ENCODE results near the gene NDUFAB1. TPM values are rescaled to one million over a fixed set of nuclear protein-coding genes. Genes with fewer than 3 reads are reported as not detected.
"Not testable (repeated sequence)": the region's sequence is repeated elsewhere in the genome, so short reads cannot be mapped to it uniquely, and the experiment has no call there.

Gene NDUFAB1
- total RNA-seq, 1 donor from 2014 or later: 577 TPM

DNA sequence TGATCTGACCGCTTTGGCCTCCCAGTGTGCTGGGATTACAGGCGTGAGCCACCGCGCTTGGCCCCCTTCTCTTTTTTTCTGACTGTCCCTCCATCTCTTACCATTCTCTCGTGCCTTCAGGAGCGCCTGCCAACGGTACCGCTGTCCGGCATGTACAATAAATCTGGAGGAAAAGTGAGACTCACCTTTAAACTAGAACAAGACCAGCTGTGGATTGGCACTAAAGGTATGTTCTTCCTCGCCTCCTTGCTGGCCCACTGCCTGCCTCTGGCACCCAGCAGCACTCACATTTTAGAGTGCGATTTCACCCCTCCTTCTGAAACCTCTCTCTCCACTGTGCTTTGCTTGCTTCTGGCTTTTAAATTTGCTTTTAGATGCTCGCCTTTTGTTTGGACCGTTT is 33.6 kb downstream of the NDUFAB1 start:
- intact Hi-C loops (cut with DNase I): no loop called here
- no peak for DNase-seq (ENCODE audit: missing footprints)

DNA sequence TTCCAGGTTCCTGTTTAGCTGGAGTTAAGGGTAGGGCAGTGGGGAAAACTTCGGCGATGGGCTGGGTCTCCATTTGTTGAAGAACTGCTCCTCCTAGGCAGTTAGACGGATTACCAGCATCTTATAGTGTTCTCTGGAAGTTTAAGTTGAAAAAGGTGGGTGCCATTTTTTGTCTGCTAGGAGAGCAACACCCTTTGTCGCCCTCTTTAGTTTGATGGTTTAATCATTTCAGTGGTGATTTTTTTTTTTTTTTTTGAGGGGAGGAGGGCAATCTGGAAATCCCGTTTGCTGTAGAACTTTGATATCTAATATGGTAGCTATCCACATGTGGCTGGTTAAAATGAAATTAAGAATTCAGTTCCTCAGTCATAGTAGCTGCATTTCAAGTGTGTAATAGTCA is 34.5 kb downstream of the NDUFAB1 start:
- DNase-seq (ENCODE audit: missing footprints) (no peak), ATAC-seq (no peak)
- intact Hi-C loops (cut with DNase I): no loop called here

More for the DNA sequence above, 33.6 kb downstream of the NDUFAB1 start:
- ATAC-seq: no peak

DNA sequence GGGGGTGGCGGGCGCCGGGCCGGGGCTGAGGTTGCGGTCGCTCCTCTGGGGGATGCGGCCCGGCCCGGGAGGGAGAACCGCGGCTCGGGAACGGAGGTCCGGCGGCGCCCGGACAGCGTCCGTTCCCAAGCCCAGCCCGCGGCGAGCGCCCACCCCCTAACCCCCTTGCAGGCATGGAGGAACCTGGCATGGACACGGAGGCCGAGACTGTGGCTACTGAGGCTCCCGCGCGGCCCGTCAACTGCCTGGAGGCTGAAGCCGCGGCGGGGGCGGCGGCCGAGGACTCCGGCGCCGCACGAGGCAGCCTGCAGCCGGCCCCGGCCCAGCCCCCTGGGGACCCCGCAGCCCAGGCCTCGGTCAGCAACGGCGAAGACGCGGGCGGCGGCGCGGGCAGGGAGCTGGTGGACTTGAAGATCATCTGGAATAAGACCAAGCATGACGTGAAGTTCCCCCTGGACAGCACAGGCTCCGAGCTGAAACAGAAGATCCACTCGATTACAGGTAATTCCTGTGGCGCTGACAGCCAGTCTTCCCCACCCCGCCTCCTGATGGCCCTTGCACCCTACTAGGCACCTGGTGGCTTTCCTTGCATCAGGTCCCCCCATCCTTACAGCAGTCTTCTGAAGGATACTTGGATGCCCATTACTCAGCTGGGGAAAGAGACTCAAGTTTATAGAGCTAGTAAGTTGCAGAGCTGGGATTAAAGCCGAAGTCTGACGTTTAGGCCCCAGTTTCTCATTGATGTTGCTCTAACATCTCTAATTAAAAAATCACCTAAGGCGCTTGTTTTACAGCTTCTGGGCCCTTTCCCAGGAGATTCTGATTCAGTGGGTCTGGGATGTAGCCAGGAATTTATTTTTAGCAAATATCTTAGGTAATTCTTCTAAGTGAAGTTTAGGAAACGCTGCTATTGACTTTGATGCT is 38.1 kb downstream of the NDUFAB1 start:
- intact Hi-C loops (cut with DNase I): loop anchor here (1.0 to 2.0 kb wide), 4 partner anchors 39 to 105 kb away; partner anchors contain the start of genes COG7, DCTN5, GGA2 and NDUFAB1
- DNase-seq (ENCODE audit: missing footprints) (peak; percentile 75), ATAC-seq (peak; percentile 1)

DNA sequence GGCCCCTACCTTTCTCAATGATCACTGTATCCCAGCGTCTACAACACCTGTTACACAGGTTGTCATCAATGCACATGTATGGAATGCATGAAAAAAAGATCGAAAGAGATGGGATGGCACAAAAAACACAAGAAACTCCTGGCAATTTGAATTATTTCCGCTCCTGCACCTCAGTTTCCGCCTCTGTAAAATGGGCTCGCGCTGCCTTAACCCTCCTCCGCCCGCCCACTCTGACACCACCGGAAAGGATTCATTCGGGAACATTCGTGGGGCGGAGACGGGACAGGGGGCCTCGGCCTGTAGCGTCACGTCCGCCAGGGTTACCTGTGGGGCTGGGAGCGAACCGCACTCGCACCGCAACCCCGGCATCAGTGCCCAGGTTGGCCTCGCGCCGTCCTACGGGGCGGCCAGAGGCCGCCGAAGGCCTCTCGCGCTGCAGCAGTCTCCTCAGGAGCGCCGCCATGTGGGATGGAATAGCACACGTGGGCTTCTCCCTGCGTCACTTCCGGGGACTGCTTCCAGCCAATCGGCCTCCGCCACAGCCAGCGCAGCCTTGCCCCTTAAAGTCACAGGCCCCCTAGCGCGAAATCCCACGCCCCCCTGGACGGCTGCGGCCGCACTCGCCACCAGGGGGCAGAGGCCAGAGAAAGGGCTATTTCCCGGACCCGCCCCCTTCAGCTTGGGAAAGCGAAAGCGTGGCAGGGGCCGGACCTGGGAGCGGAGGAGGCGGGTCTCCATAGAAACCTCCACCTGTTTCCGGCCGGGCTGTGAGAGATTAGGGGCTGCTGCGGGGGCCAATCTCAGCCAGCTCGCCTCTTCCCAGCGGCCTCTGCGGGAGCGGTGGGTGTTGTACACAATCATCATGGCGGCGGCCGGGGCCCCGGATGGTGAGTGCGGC is 39.0 kb downstream of the NDUFAB1 start, which contains the start of the genes EARS2 and UBFD1:
EARS2 (minus strand) TSS at position 470 of the 898 bp plus-strand sequence; CDS start at position 463, 7 bp downstream.
UBFD1 (plus strand) TSS at position 847 of the 898 bp plus-strand sequence; CDS start at position 863, 16 bp downstream.
- ATAC-seq (peak; percentile 96), DNase-seq (ENCODE audit: missing footprints) (peak; percentile 98)
- intact Hi-C loops (cut with DNase I): loop anchor here (1.0 to 2.0 kb wide), 4 partner anchors 40 to 104 kb away; partner anchors contain the start of genes COG7, DCTN5, GGA2 and NDUFAB1

DNA sequence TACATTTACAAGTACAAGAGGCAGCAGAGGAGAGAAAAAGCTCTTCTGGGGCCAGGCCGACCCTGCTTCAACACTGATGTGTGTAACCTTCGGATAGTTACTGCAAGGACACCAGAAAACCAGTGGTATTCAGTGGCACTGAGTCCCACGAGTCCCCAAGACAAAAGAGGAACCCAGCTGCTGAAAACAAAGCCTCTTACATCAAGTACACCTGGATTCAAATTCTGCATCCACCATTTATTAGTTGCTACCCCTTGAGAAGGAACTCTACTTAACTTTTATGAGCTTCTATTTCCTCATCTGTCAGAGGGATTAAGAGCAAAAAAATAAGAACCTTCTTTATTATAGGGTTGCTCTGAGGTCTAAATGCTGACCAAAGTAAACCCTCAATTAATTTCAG is 41.6 kb downstream of the NDUFAB1 start:
- DNase-seq (ENCODE audit: missing footprints) (no peak), ATAC-seq (no peak)
- intact Hi-C loops (cut with DNase I): no loop called here

DNA sequence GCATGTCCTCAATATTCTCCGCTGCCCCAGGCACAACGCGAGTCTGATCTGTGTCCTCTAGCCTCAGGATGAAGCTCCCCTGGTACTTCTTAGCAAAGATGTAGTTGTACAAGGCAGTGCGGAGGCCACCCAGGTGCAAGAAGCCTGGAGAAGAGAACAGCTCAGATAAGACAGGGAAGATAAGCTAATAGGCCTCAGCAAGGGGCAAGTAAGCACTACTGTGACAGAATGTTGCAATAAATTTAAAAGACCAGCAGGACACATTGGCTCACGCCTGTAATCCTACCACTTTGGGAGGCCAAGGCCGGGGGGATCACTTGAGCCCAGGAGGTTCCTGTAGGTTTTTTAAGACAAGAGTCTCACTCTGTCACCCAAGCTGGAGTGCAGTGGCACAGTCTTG is 44.0 kb downstream of the NDUFAB1 start:
- no peak for ATAC-seq
- DNase-seq (ENCODE audit: missing footprints): no peak
- intact Hi-C loops (cut with DNase I): no loop called here

DNA sequence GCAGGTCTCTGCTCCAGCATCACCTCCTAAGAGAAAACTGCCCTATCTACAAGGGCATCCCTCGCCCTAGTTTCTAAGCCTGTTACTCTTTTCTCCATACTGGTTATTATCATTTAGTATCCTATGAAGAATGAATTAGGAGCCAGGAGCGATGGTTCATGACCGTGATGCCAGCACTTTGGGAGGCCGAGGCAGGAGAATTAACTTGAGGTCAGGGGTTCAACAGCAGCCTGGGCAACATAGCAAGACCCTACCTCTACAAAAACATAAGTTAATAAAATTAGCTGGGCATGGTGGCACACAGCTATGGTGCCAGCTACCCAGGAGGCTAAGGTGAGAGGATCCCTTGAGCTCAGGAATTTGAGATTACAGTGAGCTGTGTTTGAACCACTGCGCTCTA is 46.2 kb downstream of the NDUFAB1 start:
- intact Hi-C loops (cut with DNase I): no loop called here
- no peak for ATAC-seq
- DNase-seq (ENCODE audit: missing footprints): no peak

DNA sequence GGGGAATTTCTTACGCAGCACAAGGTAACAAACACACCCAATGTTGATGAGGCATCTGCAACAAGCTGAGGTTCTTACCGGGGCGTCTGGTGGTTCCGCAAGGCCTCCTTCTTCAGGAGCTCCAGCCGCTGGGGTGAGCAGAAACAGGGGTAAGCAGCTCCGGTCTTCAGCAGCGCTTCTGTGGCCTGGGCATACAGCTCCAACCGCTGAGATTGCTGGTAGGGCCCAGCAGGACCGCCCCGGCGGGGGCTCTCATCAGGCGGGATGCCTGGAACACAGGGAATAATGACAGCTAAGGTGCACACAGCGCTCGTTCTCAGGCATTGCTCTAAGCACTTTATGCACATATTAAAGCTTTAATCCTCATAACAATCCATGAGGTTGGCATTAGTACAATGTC is 51.7 kb downstream of the NDUFAB1 start:
- ATAC-seq: no peak
- DNase-seq (ENCODE audit: missing footprints): no peak
- intact Hi-C loops (cut with DNase I): no loop called here

DNA sequence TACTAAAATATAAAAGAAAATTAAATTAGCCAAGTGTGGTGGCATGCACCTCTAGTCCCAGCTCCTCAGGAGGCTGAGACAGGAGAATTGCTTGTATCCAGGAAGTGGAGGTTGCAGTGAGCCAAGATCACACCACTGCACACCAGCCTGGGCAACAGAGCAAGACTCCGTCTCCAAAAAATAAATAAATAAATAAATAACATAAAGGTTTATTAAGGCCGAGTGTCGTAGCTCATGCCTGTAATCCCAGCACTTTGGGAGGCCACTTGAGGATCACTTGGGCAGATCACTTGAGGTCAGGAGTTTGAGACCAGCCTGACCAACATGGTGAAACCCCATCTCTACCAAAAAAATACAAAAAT is 55.3 kb downstream of the NDUFAB1 start:
- ATAC-seq; intact Hi-C loops (cut with DNase I); DNase-seq (ENCODE audit: missing footprints): not testable (repeated sequence)

DNA sequence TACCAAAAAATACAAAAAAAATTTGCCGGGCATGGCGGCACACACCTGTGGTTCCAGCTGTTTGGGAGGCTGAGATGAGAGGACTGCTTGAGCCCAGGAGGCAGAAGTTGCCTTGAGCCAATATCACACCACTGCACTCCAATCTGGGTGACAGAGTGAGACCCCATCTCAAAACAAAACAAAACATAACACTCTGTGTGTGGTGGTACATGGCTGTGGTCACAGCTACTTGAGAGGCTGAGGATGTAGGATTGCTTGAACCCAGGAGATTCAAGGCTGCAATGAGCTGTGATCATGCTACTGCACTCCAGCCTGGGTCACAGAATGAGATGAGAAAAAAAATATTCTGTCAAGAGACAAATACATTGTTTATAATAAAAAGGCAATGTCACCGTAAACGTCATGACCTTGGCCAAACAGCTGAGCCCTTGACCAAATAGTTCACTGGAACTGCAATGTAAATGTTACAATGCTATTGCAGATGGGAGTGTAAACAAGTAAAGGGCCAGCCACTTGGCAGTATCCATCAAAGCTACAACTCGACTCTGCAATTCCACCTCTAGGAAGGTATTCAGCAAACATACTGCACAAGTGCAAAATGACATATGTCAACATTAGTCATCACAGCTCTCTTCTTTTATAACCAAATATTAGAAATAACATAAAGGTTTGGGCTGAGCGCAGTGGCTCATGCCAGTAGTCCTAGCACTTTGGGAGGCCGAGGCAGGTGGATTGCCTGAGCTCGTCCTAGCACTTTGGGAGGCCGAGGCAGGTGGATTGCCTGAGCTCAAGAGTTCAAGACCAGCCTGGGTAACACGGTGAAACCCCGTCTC is 55.9 kb downstream of the NDUFAB1 start:
- intact Hi-C loops (cut with DNase I): no loop called here
- DNase-seq (ENCODE audit: missing footprints) (no peak), ATAC-seq (no peak)

DNA sequence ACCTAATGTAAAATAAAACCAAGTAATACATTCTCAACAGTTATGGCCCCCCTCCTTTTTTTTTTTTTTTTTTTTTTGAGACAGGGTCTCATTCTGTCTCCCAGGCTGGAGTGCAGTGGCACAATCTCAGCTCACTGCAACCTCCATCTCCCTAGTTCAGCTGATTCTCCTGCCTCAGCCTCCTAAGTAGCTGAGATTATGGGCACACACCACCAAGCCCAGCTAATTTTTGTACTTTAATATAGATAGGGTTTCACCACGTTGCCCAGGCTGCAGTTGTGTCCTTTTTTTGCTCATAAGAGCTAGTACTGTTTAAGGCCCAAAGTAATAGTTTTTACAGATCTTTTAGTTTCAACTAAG is 57.2 kb downstream of the NDUFAB1 start:
- no peak for ATAC-seq
- intact Hi-C loops (cut with DNase I): no loop called here
- DNase-seq (ENCODE audit: missing footprints): no peak

DNA sequence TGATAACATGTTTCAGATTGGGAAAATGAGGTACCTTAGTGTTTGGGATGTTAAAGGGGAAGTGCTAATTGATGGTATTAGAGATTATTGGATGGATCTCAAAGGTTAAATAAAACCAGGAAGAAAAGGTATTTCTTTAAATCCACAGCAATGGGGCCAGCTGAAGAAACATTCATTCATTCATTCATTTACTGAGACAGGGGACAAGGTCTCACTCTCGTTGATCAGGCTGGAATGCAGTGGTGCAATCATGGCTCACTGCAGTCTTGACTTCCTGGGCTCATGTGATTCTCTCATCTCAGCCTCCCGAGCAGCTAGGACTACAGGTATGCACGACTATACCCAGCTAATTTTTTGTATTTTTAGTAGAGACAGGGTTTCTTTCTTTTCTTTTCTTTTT is 58.7 kb downstream of the NDUFAB1 start:
- no peak for DNase-seq (ENCODE audit: missing footprints)
- intact Hi-C loops (cut with DNase I): no loop called here
- ATAC-seq: no peak

DNA sequence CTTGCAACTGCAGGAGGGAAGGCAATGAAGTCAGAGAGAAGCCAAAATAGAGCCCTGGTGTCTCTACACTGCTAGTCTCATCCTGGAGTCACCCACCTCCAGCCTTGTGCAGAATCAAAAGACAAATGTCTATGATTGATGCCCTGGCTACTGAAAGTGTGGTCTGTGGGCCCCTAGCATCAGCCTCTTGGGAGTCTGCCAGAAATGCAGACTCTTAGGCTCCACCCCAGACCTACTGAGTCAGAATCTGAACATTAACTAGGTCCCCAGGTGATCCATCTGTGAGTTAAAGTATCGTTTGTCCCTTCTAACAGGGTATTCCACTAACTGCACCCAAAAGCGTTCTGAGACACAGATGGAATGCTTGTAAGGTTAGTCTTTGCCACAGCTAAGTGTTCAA is 60.2 kb downstream of the NDUFAB1 start:
- DNase-seq (ENCODE audit: missing footprints) (no peak), ATAC-seq (no peak)
- intact Hi-C loops (cut with DNase I): no loop called here

DNA sequence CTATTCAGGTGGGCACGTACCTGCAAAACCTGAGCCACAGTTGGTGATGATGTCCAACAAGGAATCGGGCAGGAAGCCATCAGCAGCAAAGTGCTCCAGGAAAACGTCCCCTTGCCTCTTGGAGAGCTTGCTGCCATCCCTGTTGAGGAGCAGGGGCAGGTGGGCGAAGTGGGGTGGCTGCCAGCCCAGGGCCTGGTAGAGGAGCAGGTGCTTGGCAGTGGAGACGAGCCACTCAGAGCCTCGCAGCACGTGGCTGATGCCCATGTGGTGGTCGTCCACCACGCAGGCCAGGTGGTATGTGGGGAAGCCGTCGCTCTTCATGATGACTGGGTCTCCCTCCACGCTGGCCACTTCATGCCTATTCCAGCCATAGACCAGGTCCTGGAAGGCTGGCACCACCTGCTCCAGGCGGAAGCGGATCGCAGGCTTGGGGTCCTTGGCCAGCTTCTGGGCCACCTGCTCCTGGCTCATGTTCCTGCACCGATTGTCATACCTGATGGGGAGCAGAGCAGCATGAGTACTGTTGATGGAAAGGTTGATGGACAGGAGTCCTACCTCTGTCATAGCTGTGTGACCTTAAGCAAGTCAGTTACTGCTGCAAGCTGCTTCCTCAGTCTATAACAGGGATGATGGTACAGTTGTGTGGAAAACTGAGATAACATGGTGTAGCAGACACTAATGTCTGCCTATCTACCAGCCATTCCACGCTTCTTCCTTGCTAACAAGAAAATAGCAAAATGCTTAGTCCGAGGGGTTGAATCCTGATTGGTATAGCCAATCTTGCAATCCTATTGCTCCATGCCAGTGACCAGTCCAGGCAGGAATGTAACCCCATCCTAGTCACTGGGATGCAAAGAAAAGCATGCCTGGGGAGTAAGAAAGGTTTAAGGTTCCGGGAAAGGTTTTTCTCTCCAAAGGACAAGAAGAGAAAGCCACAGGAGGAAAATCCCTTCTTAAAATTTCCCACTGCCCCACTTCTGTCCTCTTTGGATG is 61.0 kb downstream of the NDUFAB1 start:
- DNase-seq (ENCODE audit: missing footprints) (no peak), ATAC-seq (no peak)
- intact Hi-C loops (cut with DNase I): no loop called here

DNA sequence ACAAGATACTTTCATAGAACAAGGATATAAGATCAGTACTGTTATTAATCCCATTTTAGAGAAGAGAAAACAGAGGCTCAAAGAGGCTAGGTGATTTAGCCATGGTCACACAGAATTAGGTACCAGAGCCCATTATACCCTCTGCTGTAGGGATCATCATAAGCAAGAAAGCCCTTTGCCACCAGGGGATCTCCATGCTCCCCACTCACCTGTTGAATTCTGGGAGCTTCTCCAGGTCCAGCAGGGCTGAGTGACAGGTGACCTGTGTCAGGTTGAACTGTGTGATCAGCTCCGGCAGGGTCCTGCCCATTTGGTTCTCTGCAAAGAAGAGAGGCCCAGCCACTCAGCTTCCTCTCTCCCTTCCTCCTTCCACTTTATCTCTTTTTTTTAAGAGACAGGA is 63.7 kb downstream of the NDUFAB1 start:
- intact Hi-C loops (cut with DNase I): no loop called here
- no peak for ATAC-seq
- DNase-seq (ENCODE audit: missing footprints): no peak
